A549 treated with AZD9567 at 1 μM for 4 hours (cell line): Measurements from ENCODE around the gene MECR. TPM values are rescaled to one million over a fixed set of nuclear protein-coding genes. Genes with fewer than 3 reads are reported as not detected.

Experiments used
- total RNA-seq: library from RNA; stranded (reverse); fragments of 200-300 nt; extraction: Qiagen RNA extraction; gene quantifications from 5 replicates; pipeline ENCODE4 v1.2.3, GENCODE V29; 2022; ENCODE audit not compliant: insufficient read depth

MECR gene
- 21.3 to 39.3 TPM (median 23.8 TPM) in 5 replicates for total RNA-seq

GRCh38 chr1:29230553-29231378 is at the start of gene MECR:
MECR (minus strand) TSS chr1:29230934; CDS start chr1:29230906, 28 bp downstream.

GRCh38 chr1:29235955-29236711 is 5.4 kb upstream of the MECR start, which contains the start of gene PTPRU:
PTPRU (plus strand) TSS chr1:29236522; CDS start chr1:29236645, 123 bp downstream.

GRCh38 chr1:29181413-29182225 is 49.1 kb downstream of the MECR start, which contains the start of gene SRSF4:
SRSF4 (minus strand) TSS chr1:29181900; CDS start chr1:29181752, 148 bp downstream.

Other genes starting within 250 kb of the MECR start
- 0.08 to 0.19 TPM (median 0.12 TPM) in 4 of 5 replicates, not detected in the other for gene TMEM200B, start 107.0 kb downstream of the MECR start, total RNA-seq
- gene SRSF4, start 49.0 kb downstream of the MECR start, total RNA-seq: 45.2 to 50.6 TPM (median 48.8 TPM) in 5 replicates
- 6.7 to 19.3 TPM (median 7.2 TPM) in 5 replicates for gene PTPRU, start 5.6 kb upstream of the MECR start, total RNA-seq